ENCODE results near the gene ADPGK.

Gene ADPGK

GRCh38 chr15:72754096-72754495 lies 29.5 kb downstream of the ADPGK start:
- peaks cover 89 to 97% (median 95%) of the 10 kb centered on the region in 11 experiments for H3K36me3 ChIP-seq
- H4K20me1 ChIP-seq, result peaks cover 22 to 89% (median 56%) of the 10 kb centered on the region in 11 experiments
- no peak overlapping the region for H3K4me3 ChIP-seq
- H3K4me2 ChIP-seq, result peak overlapping the region in 8 of 11 experiments; percentile 67 to 91 (median 84); a peak in 14 of 22 replicates
- no peak for TF ChIP-seq Cebpa-rat (IDR thresholded peaks at IDR 0.05)
- H3K4me1 ChIP-seq, result peaks cover 35 to 82% (median 48%) of the 10 kb centered on the region in 10 experiments
- H3K9me3 ChIP-seq (replicated peaks in 1 of 11), result no peaks in the 10 kb centered on the region
- H3K27ac ChIP-seq, result no peak overlapping the region; a peak in 1 of 22 replicates
- H3K27me3 ChIP-seq, result no peaks in the 10 kb centered on the region
- no peak overlapping the region for H3K9ac ChIP-seq

GRCh38 chr15:72751751-72752455 lies 31.7 kb downstream of the ADPGK start:
- peak overlapping the region; percentile 67 to 91 (median 83) for H3K4me2 ChIP-seq
- peaks cover 26 to 65% (median 39%) of the 10 kb centered on the region in 10 experiments for H3K4me1 ChIP-seq
- TF ChIP-seq Cebpa-rat (IDR thresholded peaks at IDR 0.05), result no peak
- H3K9me3 ChIP-seq (replicated peaks in 1 of 11), result no peaks in the 10 kb centered on the region
- H4K20me1 ChIP-seq, result peaks cover 22 to 76% (median 38%) of the 10 kb centered on the region in 11 experiments
- peak overlapping the region in 5 of 10 experiments; percentile 14 to 42 (median 33); a peak in 8 of 20 replicates for H3K4me3 ChIP-seq
- H3K9ac ChIP-seq, result peak overlapping the region in 8 of 11 experiments; percentile 14 to 52 (median 30); a peak in 13 of 22 replicates
- H3K36me3 ChIP-seq, result peaks cover 79 to 96% (median 82%) of the 10 kb centered on the region in 11 experiments
- no peaks in the 10 kb centered on the region for H3K27me3 ChIP-seq
- peak overlapping the region in 10 of 11 experiments; percentile 4 to 76 (median 60); a peak in 19 of 22 replicates for H3K27ac ChIP-seq

DNA sequence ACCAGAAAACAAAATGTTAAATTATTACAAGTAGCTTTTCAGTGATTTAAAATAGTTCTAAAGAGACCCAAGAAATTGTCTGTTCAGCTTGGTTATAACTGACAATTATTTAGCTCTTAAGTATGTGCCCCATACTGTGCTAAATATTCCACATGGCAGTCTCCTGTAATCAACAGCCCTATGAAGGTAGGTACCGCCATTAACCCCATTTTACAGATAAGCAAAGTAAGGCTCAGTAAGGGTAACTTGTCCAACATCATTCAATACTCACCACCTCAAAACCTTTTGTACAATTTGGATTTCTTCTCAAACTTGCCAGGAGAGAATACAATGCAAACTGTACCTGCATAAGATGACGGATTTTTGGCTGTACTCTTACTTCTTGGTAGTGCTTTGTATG lies 33.9 kb downstream of the ADPGK start:
- Histone ChIP-seq H3K27me3 (no peaks in the 10 kb centered on the region), H3K4me3 (no peak overlapping the region), H4K20me1 (peaks cover 16 to 59% (median 20%) of the 10 kb centered on the region in 11 experiments; a peak in 18 of 22 replicates), H3K4me2 (no peak overlapping the region), H3K4me1 (peaks cover 26 to 45% (median 39%) of the 10 kb centered on the region in 10 experiments), H3K9ac (no peak overlapping the region), H3K36me3 (peaks cover 57 to 91% (median 62%) of the 10 kb centered on the region in 11 experiments), H3K27ac (no peak overlapping the region), H3K9me3 (replicated peaks in 1 of 11) (no peaks in the 10 kb centered on the region)
- no peak for TF ChIP-seq Cebpa-rat (IDR thresholded peaks at IDR 0.05)

DNA sequence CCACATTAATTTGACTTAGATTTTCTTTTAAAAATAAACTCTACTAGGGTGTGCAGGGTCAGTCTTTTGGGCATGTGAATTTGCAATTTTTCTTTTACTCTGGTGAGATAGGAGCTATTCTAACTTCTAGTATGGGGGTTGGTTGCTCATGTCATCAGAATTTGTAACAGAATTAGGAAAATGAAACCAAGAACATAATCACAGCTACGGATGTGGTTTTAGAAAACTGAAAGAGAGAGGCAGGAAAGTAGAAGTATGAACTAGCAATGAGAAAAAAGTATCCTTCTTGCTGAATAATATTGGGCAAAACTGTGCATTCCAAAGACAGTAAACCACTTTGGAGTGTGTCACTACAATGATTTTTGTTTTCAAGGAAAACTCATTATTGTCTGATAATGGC lies 43.3 kb downstream of the ADPGK start:
- Histone ChIP-seq H3K27me3 (no peaks in the 10 kb centered on the region), H3K4me3 (peak overlapping the region in 7 of 10 experiments; percentile 1 to 41 (median 13); a peak in 7 of 20 replicates), H3K4me2 (peak overlapping the region; percentile 64 to 87 (median 72)), H3K27ac (peak overlapping the region; percentile 36 to 82 (median 77); a peak in 21 of 22 replicates), H3K36me3 (peaks cover 45 to 80% (median 58%) of the 10 kb centered on the region in 11 experiments), H3K9ac (peak overlapping the region in 10 of 11 experiments; percentile 6 to 61 (median 44); a peak in 13 of 22 replicates), H3K4me1 (peaks cover 19 to 64% (median 32%) of the 10 kb centered on the region in 10 experiments), H4K20me1 (no peaks in the 10 kb centered on the region), H3K9me3 (replicated peaks in 1 of 11) (peaks cover 0 to 8% (median 0%) of the 10 kb centered on the region in 11 experiments; a peak in 4 of 22 replicates)
- no peak for TF ChIP-seq Cebpa-rat (IDR thresholded peaks at IDR 0.05)

DNA sequence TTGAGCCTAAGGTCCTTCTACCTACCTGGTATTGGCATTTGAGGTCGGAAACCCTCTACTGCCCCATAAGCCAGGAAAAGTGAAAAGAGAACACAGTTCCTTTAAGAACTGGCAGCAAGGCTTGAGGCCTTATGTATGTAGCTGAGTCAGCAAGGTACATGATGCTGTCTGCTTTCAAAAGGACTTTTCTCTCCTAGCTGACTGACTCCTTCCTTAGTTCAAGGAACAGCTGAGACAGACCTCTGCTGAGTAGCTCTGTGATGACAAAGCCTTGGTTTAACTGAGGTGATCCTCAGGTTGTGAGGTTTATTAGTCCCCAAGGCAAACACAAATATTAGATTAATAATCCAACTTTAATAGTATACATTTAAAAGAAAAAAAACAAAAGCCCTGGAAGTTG lies 45.8 kb downstream of the ADPGK start:
- Histone ChIP-seq H3K9me3 (replicated peaks in 1 of 11) (peaks cover 0 to 6% (median 0%) of the 10 kb centered on the region in 11 experiments; a peak in 4 of 22 replicates), H3K4me3 (no peak overlapping the region), H3K4me2 (peak overlapping the region in 2 of 11 experiments; percentile 29 to 54; a peak in 3 of 22 replicates), H3K4me1 (peaks cover 19 to 64% (median 31%) of the 10 kb centered on the region in 10 experiments), H3K27me3 (no peaks in the 10 kb centered on the region), H3K36me3 (peaks cover 52 to 87% (median 63%) of the 10 kb centered on the region in 11 experiments), H3K9ac (no peak overlapping the region), H4K20me1 (no peaks in the 10 kb centered on the region), H3K27ac (peak overlapping the region in 3 of 11 experiments; percentile 7 to 12 (median 10); a peak in 3 of 22 replicates)
- TF ChIP-seq Cebpa-rat (IDR thresholded peaks at IDR 0.05), result no peak

DNA sequence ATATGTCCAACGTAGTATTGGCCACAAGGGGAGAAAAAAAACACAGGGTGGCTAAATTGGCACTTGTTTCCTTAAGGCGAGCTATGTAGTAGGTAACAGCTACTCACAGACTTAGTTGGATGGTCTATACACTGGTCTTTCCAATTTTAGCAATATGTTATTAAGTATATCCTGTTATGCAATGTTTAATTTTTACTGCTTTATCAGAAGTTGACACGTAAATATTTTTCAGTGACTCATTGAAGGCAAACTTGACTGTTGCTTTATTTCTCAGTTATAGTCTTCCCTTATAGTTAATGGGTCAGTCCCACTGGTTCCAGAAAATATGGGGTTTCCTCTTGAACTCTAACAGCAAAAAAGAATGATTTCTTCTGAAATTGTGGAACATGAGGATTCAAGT lies 46.5 kb downstream of the ADPGK start:
- TF ChIP-seq Cebpa-rat (IDR thresholded peaks at IDR 0.05), result no peak
- no peaks in the 10 kb centered on the region for H3K27me3 ChIP-seq

DNA sequence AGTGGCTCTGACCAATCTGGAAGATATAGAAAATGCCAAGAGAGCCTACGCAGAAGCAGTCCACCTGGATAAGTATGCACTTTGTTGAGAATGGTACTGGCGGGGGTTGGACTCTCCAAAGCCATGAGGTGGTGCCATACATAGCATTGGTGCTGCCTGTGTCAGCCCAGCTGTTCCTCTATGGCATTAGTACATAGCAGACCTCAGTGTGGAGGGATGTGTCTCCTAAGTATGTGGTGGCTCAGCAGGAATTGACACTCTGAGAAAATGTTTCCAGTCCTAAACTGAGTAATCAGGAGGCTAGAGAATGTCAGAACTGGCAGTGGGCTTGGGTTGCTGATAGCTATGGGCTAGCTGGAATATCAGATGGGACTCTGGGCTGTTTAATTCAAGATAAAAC lies 48.4 kb downstream of the ADPGK start:
- Histone ChIP-seq H3K27ac (no peak overlapping the region), H3K27me3 (no peaks in the 10 kb centered on the region), H3K36me3 (peaks cover 54 to 92% (median 68%) of the 10 kb centered on the region in 11 experiments)

More for the DNA sequence above, 46.5 kb downstream of the ADPGK start:
- Histone ChIP-seq H3K36me3 (peaks cover 49 to 87% (median 63%) of the 10 kb centered on the region in 11 experiments), H3K4me1 (peaks cover 19 to 58% (median 31%) of the 10 kb centered on the region in 10 experiments), H4K20me1 (no peaks in the 10 kb centered on the region), H3K9ac (no peak overlapping the region), H3K27ac (peak overlapping the region in 2 of 11 experiments; percentile 10 to 13; a peak in 2 of 22 replicates), H3K4me3 (no peak overlapping the region), H3K4me2 (peak overlapping the region in 2 of 11 experiments; percentile 29 to 54; a peak in 3 of 22 replicates), H3K9me3 (replicated peaks in 1 of 11) (peaks cover 0 to 3% (median 0%) of the 10 kb centered on the region in 11 experiments; a peak in 2 of 22 replicates)

GRCh38 chr15:72733941-72734738 lies 49.4 kb downstream of the ADPGK start:
- H3K9me3 ChIP-seq (replicated peaks in 1 of 11), result no peaks in the 10 kb centered on the region
- H3K27me3 ChIP-seq, result no peaks in the 10 kb centered on the region
- H3K4me3 ChIP-seq, result no peak overlapping the region
- no peak overlapping the region for H3K9ac ChIP-seq
- TF ChIP-seq Cebpa-rat (IDR thresholded peaks at IDR 0.05), result no peak
- peaks cover 52 to 83% (median 62%) of the 10 kb centered on the region in 11 experiments for H3K36me3 ChIP-seq
- H3K4me2 ChIP-seq, result no peak overlapping the region
- no peak overlapping the region for H3K27ac ChIP-seq
- H3K4me1 ChIP-seq, result peaks cover 0 to 28% (median 5%) of the 10 kb centered on the region in 10 experiments; a peak in 13 of 20 replicates
- H4K20me1 ChIP-seq, result no peaks in the 10 kb centered on the region

More for the DNA sequence above, 48.4 kb downstream of the ADPGK start:
- Histone ChIP-seq H3K9ac (no peak overlapping the region), H3K9me3 (replicated peaks in 1 of 11) (no peaks in the 10 kb centered on the region), H3K4me2 (no peak overlapping the region), H3K4me1 (peaks cover 7 to 38% (median 15%) of the 10 kb centered on the region in 10 experiments), H4K20me1 (no peaks in the 10 kb centered on the region), H3K4me3 (no peak overlapping the region)
- no peak for TF ChIP-seq Cebpa-rat (IDR thresholded peaks at IDR 0.05)

Measured in BLaER1 treated with 17β-estradiol and CSF1 and Interleukin-3, amounts not matched to agents 10 nM and 100 nM (cell line).